Neural cell (in vitro differentiated cells): ENCODE measurements around the gene MKRN2.

Experiments used
- CTCF ChIP-seq: fragments of 450-650 bp; IDR thresholded peaks from 2 replicates; pipeline ENCODE4 v1.5.1; 2014; ENCODE audit warnings: antibody characterized with exemption, mild to moderate bottlenecking, moderate library complexity; ENCODE audit not compliant: poor library complexity, severe bottlenecking
- EP300 ChIP-seq: fragments of 450-650 bp; conservative IDR thresholded peaks from 2 replicates; pipeline ENCODE4 v1.6.1; 2014; ENCODE audit warnings: antibody characterized with exemption, mild to moderate bottlenecking, moderate library complexity; ENCODE audit not compliant: poor library complexity, severe bottlenecking
- EZH2 ChIP-seq: fragments of 200-600, 300-800 bp; shearing (Covaris generic), sonication (generic); IDR thresholded peaks from 2 replicates; pipeline ENCODE4 v1.6.1; 2014; ENCODE audit warnings: antibody characterized with exemption, low read length, borderline replicate concordance, mild to moderate bottlenecking; ENCODE audit not compliant: insufficient read depth, poor library complexity, severe bottlenecking
- MXI1 ChIP-seq: fragments of 450-650 bp; conservative IDR thresholded peaks from 2 replicates; pipeline ENCODE4 v1.6.1; 2014; ENCODE audit warnings: antibody characterized with exemption, mild to moderate bottlenecking; ENCODE audit not compliant: poor library complexity, severe bottlenecking
- REST ChIP-seq: IDR thresholded peaks from 2 replicates; pipeline ENCODE4 v1.6.1; 2012; ENCODE audit warnings: borderline replicate concordance
- SMC3 ChIP-seq: fragments of 450-650 bp; conservative IDR thresholded peaks from 2 replicates; pipeline ENCODE4 v1.6.1; 2014; ENCODE audit warnings: antibody characterized with exemption, mild to moderate bottlenecking, moderate library complexity; ENCODE audit not compliant: poor library complexity

- TF ChIP-seq REST (no peak), CTCF (no peak), SMC3 (no peak), EP300 (no peak), EZH2 (no peak), MXI1 (no peak)
Measured at GRCh38 chr3:12601072-12601471, 44.2 kb downstream of the MKRN2 start.
